GM12878 (cell line): Measurements from ENCODE around the gene DEXI. TPM values are rescaled to one million over a fixed set of nuclear protein-coding genes. Genes with fewer than 3 reads are reported as not detected.

Source experiments
- ATAC-seq: fragments of 200-7000 bp; cut with Tn5 transposase; 3 replicates; pipeline ENCODE4 v1.9.1; 2020; ENCODE audit warnings: mild to moderate bottlenecking, moderate library complexity
- BruUV-seq: library from RNA; stranded (reverse); fragments of 400-500 nt; replicated peaks from 2 replicates; lab custom pipeline; 2021; lab: Mats Ljungman, UMichigan
- CTCF ChIA-PET: fragments of 300-600 bp; sonication (Branson Sonifier 250); formaldehyde crosslinking; extraction: SDS; loops from one replicate; lab custom pipeline; 2021; ENCODE audit warnings: inconsistent platforms; lab: Yijun Ruan, JAX
- POLR2A ChIA-PET: fragments of 350-600 bp; formaldehyde crosslinking; extraction: SDS; loops from one replicate; lab custom pipeline; 2021; ENCODE audit warnings: inconsistent platforms; lab: Charles Lee
- RAD21 ChIA-PET: fragments of 300-600 bp; sonication (Branson Sonifier 250); formaldehyde crosslinking; loops from one replicate; lab custom pipeline; 2023; ENCODE audit warnings: antibody characterized with exemption; ENCODE audit not compliant: unreplicated experiment; lab: Charles Lee
- SMC1A ChIA-PET: fragments of 300-600 bp; sonication (Branson Sonifier 250); formaldehyde crosslinking; loops from one replicate; lab custom pipeline; 2023; ENCODE audit not compliant: unreplicated experiment, uncharacterized antibody; lab: Charles Lee
- DNase-seq: peaks from one replicate; pipeline ENCODE4 v3.0.0-alpha.2; 2011; ENCODE audit warnings: low read depth, low spot score
- FAIRE-seq: peaks from 3 replicates; lab custom pipeline; 2011; peaks lifted over from hg19 to GRCh38; lab: Jason Lieb, UNC
- H2AFZ ChIP-seq: 2 replicates; pipeline ENCODE4 v1.6.0; 2011; ENCODE audit warnings: low read depth, low read length, control low read depth; ENCODE audit not compliant: control insufficient read depth
- H3K27ac ChIP-seq: 2 replicates; pipeline ENCODE4 v1.5.1; 2011; ENCODE audit warnings: control low read depth; ENCODE audit not compliant: control insufficient read depth, insufficient read depth
- H3K27me3 ChIP-seq, 2 experiments: replicated peaks in 1 of 2; 2 replicates each; pipeline versions ENCODE4 v1.6.0 to v1.6.1; 2011; ENCODE audit warnings: low read length in 1 of 2; ENCODE audit not compliant: control insufficient read depth in 2 of 2, insufficient read depth in 2 of 2
- H3K36me3 ChIP-seq, 2 experiments: 2 replicates each; pipeline ENCODE4 v1.5.1; 2011; ENCODE audit warnings: low read length in 1 of 2; ENCODE audit not compliant: control insufficient read depth in 2 of 2, insufficient read depth in 2 of 2
- H3K4me1 ChIP-seq: 2 replicates; pipeline ENCODE4 v1.6.1; 2011; ENCODE audit warnings: mild to moderate bottlenecking, low read length, moderate library complexity, mixed read lengths; ENCODE audit not compliant: control insufficient read depth, insufficient read depth
- H3K4me2 ChIP-seq: 2 replicates; pipeline ENCODE4 v1.6.0; 2011; ENCODE audit warnings: control low read depth; ENCODE audit not compliant: control insufficient read depth, insufficient read depth
- H3K4me3 ChIP-seq: fragments of 200-600 bp; sonication (generic); 2 replicates; pipeline ENCODE4 v1.5.1; 2016
- H3K79me2 ChIP-seq: 2 replicates; pipeline ENCODE4 v1.6.0; 2011; ENCODE audit warnings: low read length; ENCODE audit not compliant: control insufficient read depth, insufficient read depth
- H3K9ac ChIP-seq: 2 replicates; pipeline ENCODE4 v1.8.0; 2011; ENCODE audit warnings: low read length, control low read depth, mixed read lengths; ENCODE audit not compliant: control insufficient read depth, insufficient read depth
- H3K9me3 ChIP-seq: replicated peaks from 3 replicates; pipeline ENCODE4 v1.5.1; 2011; ENCODE audit warnings: mild to moderate bottlenecking, low read length; ENCODE audit not compliant: control insufficient read depth, insufficient read depth
- H4K20me1 ChIP-seq: 2 replicates; pipeline ENCODE4 v1.6.0; 2011; ENCODE audit not compliant: control insufficient read depth, insufficient read depth
- CEBPB ChIP-seq, 2 experiments: fragments of 150-350 bp in 1 of 2; IDR thresholded peaks; 2 replicates each; pipeline ENCODE4 v1.6.1; 2012 to 2014; ENCODE audit warnings: low read depth in 2 of 2, low read length in 2 of 2, borderline replicate concordance in 1 of 2, inconsistent platforms in 1 of 2
- IKZF1 ChIP-seq: fragments of 450-650 bp; conservative IDR thresholded peaks from 2 replicates; pipeline ENCODE4 v1.6.1; 2017; ENCODE audit warnings: antibody characterized with exemption, mild to moderate bottlenecking
- KLF5 ChIP-seq: fragments of 450-650 bp; IDR thresholded peaks from 2 replicates; pipeline ENCODE4 v1.6.1; 2014; ENCODE audit warnings: mild to moderate bottlenecking; ENCODE audit not compliant: partially characterized antibody
- REST ChIP-seq: IDR thresholded peaks from 2 replicates; pipeline ENCODE4 v1.6.1; 2012; ENCODE audit warnings: mild to moderate bottlenecking, low read depth, low read length
- SUPT20H ChIP-seq: IDR thresholded peaks from 2 replicates; pipeline ENCODE4 v1.6.1; 2011; ENCODE audit warnings: low read depth, mild to moderate bottlenecking, low read length, moderate library complexity, borderline replicate concordance; ENCODE audit not compliant: control insufficient read depth
- WGBS: methylation state at CpG from one replicate; pipeline ENCODE4 v1.1.6; 2016; ENCODE audit warnings: low lambda C conversion rate; ENCODE audit not compliant: insufficient replicate concordance, insufficient coverage; ENCODE audit errors: missing lambda C conversion rate; 5-methylcytosine and 5-hydroxymethylcytosine counted together
- in situ Hi-C: fragments of 300-500 bp; cut with MboI; formaldehyde crosslinking; loops from 9 replicates; pipeline ENCODE4 v1.14.3; 2018; ENCODE audit warnings: mixed read lengths
- intact Hi-C: fragments of 100-400 bp; cut with micrococcal nuclease; formaldehyde crosslinking; loops from one replicate; pipeline ENCODE4 v1.14.2; 2022; ENCODE audit not compliant: unreplicated experiment
- polyA plus RNA-seq, 11 experiments: library from polyadenylated mRNA; depleted of rRNA in 4 of 11; unstranded in 6 of 11; stranded (reverse) in 5 of 11; fragments of >200 nt; fragmentation: Nextera tagmentation in 4 of 11; fragmentation: Illumina TruSeq in 1 of 11; extraction: Ambion mirVana in 4 of 11; extraction: Trizol in 1 of 11; gene quantifications; 1 replicate in 1 of 11; 2 replicates in 10 of 11; pipeline versions ENCODE4 v1.2.1 to v1.2.3, GENCODE V29; 2011 to 2016; ENCODE audit warnings: inconsistent platforms in 2 of 11, missing spikeins in 2 of 11, low read depth in 1 of 11
- total RNA-seq, 4 experiments: library from RNA; depleted of rRNA in 3 of 4; stranded (reverse); fragments of >200 nt in 3 of 4; fragmentation: Illumina TruSeq in 1 of 4; extraction: Trizol in 1 of 4; gene quantifications; 2 replicates each; pipeline versions ENCODE4 v1.2.1 to v1.2.3, GENCODE V29; 2013 to 2021
- TF ChIP-seq, protein P1 (sequence below): IDR thresholded peaks from 2 replicates; pipeline ENCODE4 v1.6.1; 2012; ENCODE audit warnings: low read depth, low read length, improper control_type of control experiment
- TF ChIP-seq, protein P2 (sequence below): fragments of 450-650 bp; conservative IDR thresholded peaks from 2 replicates; pipeline ENCODE4 v1.6.1; 2017; ENCODE audit warnings: mild to moderate bottlenecking, moderate library complexity

Gene DEXI
- total and polyA plus RNA-seq, 10 of the 15 experiments (the other 5 are each of a cell fraction or from before 2014, with no cell fraction given) = 1.4 to 26.3 (median 18.4) TPM

GRCh38 chr16:10969615-10970014, 27.3 kb upstream of the DEXI start:
- ATAC-seq = no peak
- 45% methylated on average over 1 of the region's 1 CpG for WGBS
- intact Hi-C loops = loop anchor here (5.0 kb wide), 1 partner anchor 428 kb away; no protein-coding TSS in a partner anchor
- no peaks in the 10 kb centered on the region for H3K9me3 ChIP-seq
- POLR2A ChIA-PET = interaction anchor here (0.6 to 2.5 kb wide), 3 partner anchors 73 to 333 kb away, joined by 3 to 7 read pairs (median 4); partner anchors contain the start of gene SOCS1
- no peak overlapping the region for H2AFZ ChIP-seq
- TF ChIP-seq KLF5 (no peak), CEBPB (IDR thresholded peaks at IDR 0.05; ENCODE audit: borderline replicate concordance in 1 of 2, low read depth in 2 of 2, low read length in 2 of 2) (no peak), SUPT20H (no peak), IKZF1 (no peak), REST (no peak)
- TF ChIP-seq, protein P1, sequence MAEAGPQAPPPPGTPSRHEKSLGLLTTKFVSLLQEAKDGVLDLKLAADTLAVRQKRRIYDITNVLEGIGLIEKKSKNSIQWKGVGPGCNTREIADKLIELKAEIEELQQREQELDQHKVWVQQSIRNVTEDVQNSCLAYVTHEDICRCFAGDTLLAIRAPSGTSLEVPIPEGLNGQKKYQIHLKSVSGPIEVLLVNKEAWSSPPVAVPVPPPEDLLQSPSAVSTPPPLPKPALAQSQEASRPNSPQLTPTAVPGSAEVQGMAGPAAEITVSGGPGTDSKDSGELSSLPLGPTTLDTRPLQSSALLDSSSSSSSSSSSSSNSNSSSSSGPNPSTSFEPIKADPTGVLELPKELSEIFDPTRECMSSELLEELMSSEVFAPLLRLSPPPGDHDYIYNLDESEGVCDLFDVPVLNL = no peak
- TF ChIP-seq, protein P2, sequence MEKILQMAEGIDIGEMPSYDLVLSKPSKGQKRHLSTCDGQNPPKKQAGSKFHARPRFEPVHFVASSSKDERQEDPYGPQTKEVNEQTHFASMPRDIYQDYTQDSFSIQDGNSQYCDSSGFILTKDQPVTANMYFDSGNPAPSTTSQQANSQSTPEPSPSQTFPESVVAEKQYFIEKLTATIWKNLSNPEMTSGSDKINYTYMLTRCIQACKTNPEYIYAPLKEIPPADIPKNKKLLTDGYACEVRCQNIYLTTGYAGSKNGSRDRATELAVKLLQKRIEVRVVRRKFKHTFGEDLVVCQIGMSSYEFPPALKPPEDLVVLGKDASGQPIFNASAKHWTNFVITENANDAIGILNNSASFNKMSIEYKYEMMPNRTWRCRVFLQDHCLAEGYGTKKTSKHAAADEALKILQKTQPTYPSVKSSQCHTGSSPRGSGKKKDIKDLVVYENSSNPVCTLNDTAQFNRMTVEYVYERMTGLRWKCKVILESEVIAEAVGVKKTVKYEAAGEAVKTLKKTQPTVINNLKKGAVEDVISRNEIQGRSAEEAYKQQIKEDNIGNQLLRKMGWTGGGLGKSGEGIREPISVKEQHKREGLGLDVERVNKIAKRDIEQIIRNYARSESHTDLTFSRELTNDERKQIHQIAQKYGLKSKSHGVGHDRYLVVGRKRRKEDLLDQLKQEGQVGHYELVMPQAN = no peak
- TF ChIP-seq, all 136 proteins: peak for 0
- Histone ChIP-seq H3K79me2 (no peaks in the 10 kb centered on the region; the same call in none of the 2 replicates), H3K36me3 (peaks cover 20 to 28% of the 10 kb centered on the region in 2 experiments), H3K4me3 (no peak overlapping the region), H3K4me1 (peaks cover 22% of the 10 kb centered on the region), H3K9ac (no peak overlapping the region), H3K27ac (no peak overlapping the region), H3K4me2 (no peak overlapping the region), H4K20me1 (no peaks in the 10 kb centered on the region), H3K27me3 (no peaks in the 10 kb centered on the region)
- CTCF ChIA-PET = interaction anchor here (0.8 to 8.4 kb wide), 8 partner anchors 11 to 437 kb away, joined by 3 to 107 read pairs (median 6); no protein-coding TSS in a partner anchor
- FAIRE-seq (no peak), DNase-seq (no peak)
- in situ Hi-C loops = loop anchor here (5.0 to 25.0 kb wide), 6 partner anchors 283 to 1005 kb away; partner anchors contain the start of genes SNN and SNX29
- RAD21 ChIA-PET = interaction anchor here (1.4 to 4.7 kb wide), 5 partner anchors 18 to 402 kb away, joined by 4 to 39 read pairs (median 7); partner anchors contain the start of genes DEXI and SOCS1
- no TSS peak for BruUV-seq
- SMC1A ChIA-PET = interaction anchor here (0.6 to 2.6 kb wide), 6 partner anchors 11 to 1870 kb away, joined by 3 to 11 read pairs (median 8); no protein-coding TSS in a partner anchor
